ENCODE data around the gene DHRS4.
A peak's percentile ranks its signal among the peaks of the same experiment; 100 is the strongest.

Gene DHRS4

GRCh38 chr14:23953464-23954278 lies at the start of gene DHRS4:
Gene DHRS4 (plus strand): TSS chr14:23953770. CDS start chr14:23953789, 19 bp downstream.
- peak; percentile 37 for DNase-seq (ENCODE audit: low read depth)

DNA sequence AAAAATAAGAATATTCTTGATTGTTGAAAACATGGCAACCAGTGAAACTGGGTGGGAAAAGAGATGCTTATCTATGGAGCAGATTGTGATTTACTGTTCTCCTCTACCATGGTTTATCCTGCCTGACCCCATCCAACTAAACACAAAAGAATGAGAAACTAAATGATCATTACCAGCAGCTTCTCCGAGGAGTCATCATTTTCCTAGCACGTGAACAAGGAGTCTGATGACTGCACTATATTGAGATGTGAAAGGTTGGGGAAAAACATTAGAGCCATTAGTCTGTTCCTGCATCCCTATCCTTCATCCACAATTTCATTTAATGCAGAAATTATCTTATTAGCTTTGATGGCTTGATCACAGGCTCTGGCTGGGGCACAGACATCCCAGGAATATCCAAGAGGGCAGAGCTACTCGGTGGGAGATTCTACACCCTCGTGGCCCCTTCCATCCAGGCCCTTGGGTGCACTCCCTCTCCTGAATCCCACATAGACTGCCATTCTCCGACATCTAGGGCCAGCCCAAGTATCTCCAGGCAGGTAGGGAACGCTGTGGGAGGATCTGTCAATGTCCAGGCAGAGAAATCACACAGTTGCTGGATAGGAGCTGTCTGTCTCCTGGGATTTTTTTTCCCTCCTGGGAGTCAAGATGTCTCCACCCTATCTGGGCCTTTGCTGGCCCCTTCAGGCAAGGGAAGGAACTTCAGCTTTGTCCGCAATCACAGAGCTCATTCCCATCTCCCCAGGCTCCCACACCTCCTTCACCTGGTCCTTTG lies 43.3 kb upstream of the DHRS4 start:
- DNase-seq (ENCODE audit: low read depth) = peak; percentile 73

DNA sequence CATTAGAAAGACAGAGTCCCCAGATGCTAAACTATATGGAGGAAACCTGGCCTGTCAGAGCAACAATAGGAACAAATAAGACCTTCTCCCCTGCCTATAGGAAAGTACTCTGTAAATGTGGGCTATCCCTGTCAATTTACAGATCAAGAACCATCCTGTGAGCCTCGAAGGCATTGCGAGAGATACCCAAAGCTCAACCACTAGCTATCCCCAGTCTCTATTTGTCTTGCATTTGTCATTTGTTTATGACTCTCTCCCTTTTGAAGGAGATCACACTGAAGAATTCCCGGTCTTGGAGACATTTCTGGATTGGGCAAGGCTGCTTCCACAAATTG lies 42.7 kb upstream of the DHRS4 start:
- no peak for DNase-seq (ENCODE audit: low read depth)

- no peak for DNase-seq (ENCODE audit: low read depth)
Observed at GRCh38 chr14:23915559-23915958, 38.0 kb upstream of the DHRS4 start.

GRCh38 chr14:23916004-23916403 lies 37.6 kb upstream of the DHRS4 start:
- no peak for DNase-seq (ENCODE audit: low read depth)

- DNase-seq (ENCODE audit: low read depth) = no peak
Observed at GRCh38 chr14:23916446-23916845, 37.1 kb upstream of the DHRS4 start.

GRCh38 chr14:23922545-23922944 lies 31.0 kb upstream of the DHRS4 start:
- no peak for DNase-seq (ENCODE audit: low read depth)

DNA sequence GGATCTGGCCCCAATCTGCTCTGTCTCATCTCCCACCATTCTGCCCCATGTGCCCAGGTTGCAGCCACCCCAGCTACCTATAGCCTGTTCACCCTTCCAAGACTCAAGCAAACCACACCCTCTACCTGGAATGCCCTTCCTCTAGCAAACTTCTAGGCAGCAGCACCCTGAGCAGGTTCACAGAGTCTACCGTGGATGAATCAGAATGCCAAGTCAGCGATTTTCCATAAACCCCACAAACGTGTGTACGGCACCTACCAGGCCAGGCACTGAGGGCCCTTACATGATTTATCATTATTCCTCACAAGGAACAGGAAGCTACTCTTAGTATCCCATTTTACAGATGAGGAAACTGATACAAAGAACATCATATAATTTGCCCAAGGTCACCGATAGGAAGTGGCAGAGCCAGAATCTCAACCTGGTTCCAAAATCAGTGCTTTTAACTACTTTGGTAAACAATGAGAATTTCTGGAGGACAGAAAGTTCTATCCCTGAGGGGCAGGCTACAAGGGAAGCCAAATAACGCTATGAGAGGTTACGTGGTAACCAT lies 28.0 kb upstream of the DHRS4 start:
- no peak for DNase-seq (ENCODE audit: low read depth)

DNA sequence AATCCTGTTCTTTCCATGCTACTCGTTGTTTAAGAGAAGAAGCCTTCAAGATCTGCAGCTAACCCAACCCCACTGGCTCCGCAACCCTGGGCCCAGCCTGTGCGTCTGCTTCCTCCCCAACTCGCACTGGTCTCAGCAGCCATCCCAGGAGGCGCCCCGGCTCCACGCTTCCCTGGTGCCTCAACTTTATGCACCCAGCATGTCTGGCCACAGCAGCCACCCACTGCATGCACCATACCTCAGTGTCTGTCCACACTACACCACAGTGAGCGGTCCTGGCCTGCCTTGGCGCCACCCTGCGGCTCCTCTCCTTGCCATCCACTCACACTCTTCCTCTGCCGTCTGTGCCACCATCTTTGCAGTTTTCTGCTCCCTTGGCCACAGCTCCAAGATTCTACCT lies 27.0 kb upstream of the DHRS4 start:
- DNase-seq (ENCODE audit: low read depth) = no peak

DNA sequence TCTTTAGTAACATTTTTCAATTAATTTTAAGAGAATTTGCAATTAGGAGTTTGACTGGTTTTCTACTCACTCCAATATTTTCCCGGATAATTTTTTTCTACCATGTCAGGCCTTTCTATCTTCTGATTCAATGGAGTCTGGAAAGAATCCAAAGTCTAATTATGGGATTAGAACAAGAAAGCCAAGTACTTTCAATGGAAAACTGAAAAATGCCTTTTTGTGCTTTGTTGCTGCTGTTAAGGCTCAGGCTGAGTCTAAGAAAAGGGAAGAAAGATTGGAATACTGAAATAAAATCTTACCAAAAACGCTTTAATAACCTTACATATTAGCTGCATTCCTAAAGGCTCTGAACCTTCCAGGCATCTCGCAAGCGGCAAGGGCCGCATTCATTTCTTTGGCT lies 24.4 kb upstream of the DHRS4 start:
- DNase-seq (ENCODE audit: low read depth) = no peak

DNA sequence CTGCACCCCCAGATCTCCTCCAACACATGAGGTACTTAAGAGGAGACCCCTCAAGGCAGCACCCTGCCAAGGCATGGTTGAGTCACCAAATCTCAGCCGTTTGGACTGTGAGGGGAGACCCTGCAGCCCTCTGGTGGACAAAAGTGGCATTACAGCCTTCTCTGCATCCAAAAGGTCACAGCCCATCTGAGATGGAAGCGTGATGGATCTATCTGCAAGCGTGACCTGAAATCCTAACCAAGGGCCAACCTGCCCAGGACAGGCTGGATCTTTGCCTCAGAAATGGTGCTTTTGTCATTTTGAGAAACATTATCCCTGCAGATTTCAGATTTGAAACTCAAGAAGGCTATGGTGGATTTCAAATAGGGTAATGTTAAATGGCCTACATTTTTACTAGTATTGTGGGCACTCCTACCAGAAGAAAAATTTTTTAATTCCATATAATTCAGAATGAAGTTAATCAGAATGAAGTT lies 23.7 kb upstream of the DHRS4 start:
- no peak for DNase-seq (ENCODE audit: low read depth)

DNA sequence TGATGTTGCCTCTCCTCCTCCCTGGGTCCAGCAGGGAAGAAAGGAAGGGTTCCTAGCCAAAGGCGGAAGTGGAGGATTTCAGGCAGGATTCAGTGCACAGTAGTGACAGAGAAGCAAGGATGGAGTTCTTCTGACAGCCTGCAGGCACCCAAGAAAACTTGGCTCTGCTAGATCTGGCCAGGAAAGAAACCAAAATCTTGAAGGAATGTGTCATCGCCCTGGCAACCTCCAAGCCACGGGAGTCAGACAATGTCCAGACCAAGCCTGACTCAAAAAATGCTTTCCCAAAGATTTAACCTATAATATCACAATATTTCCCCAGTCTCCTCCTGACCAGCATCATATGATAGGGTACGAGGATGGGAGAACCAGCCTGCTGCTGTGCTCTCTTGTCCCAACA lies 22.8 kb upstream of the DHRS4 start:
- DNase-seq (ENCODE audit: low read depth) = peak; percentile 57

GRCh38 chr14:23931721-23932289 lies 21.8 kb upstream of the DHRS4 start:
- no peak for DNase-seq (ENCODE audit: low read depth)

- DNase-seq (ENCODE audit: low read depth) = no peak
Observed at GRCh38 chr14:23932639-23933038, 20.9 kb upstream of the DHRS4 start.

- DNase-seq (ENCODE audit: low read depth) = no peak
Observed at GRCh38 chr14:23933108-23933741, 20.3 kb upstream of the DHRS4 start.

DNA sequence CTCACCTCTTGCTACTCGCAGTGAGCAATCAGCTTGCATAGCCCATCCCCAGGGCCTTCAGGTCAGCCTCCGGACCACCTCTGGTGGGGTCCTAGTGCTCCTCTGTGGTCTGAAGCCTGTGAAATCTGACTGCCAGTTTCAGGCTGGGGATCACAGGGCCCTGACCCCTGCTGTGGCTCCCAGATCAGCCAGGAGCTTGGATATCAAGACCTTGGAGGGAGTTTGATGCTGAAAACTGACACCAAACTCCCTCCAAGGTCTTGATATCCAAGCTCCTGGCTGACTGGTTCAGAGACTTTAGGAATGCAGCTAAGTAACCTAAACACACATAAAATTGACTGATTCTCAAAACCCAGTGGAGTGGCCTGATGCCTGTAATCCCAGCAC lies 19.8 kb upstream of the DHRS4 start:
- no peak for DNase-seq (ENCODE audit: low read depth)

- DNase-seq (ENCODE audit: low read depth) = no peak
Observed at GRCh38 chr14:23935158-23935557, 18.4 kb upstream of the DHRS4 start.

- DNase-seq (ENCODE audit: low read depth) = no peak
Observed at GRCh38 chr14:23936084-23936829, 17.3 kb upstream of the DHRS4 start.

- no peak for DNase-seq (ENCODE audit: low read depth)
Observed at GRCh38 chr14:23937203-23937602, 16.4 kb upstream of the DHRS4 start.

DNA sequence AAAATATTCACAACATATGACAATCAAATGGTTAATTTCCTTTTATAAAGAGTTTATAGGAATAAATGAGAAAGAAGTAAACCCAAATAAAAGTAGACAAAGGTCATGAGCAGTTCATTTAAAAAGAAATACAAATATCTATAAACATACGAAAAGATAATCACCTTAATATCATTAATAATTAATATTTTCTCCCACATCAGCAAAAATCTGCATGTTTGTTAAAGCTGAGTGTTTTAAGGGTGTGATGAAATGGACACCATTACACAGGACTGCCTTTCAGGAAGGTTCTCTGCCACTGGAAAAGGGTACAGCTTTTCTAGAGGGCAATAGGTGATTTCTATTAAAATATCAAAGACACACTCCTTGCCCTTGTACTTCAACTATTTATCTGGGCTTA lies 14.7 kb upstream of the DHRS4 start:
- no peak for DNase-seq (ENCODE audit: low read depth)

DNA sequence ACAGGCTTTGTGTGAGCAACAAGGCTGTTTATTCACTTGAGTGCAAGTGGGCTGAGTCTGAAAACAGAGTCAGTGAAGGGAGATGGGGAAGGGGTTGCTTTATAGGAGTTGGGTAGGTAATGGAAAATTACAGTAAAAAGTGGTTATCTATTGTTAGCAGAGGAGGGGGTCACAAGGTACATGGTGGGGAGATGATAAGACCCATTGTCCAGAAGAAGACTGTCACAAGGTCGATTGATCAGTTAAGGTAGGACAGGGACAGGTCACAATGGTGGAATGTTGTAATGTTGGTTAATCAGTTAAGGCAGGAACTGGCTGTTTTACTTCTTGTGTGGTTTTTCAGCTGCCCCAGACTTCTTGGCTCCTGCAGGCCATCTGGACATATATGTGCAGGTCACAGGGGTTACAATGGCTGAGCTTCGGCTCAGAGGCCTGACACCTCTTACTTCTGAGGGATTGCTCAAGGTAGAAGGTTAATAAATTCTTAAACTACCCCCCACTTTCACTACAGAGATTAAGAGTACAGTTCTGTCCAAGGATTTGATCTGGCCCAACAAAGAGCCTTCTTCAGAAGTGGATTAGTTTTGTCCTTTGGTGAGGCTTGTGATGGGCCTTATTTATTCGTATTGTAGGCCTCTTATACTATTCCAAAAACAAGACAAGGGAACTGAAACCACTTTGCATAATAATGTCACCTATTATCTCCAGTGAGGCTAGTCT lies 13.8 kb upstream of the DHRS4 start:
- DNase-seq (ENCODE audit: low read depth) = no peak
